ENCODE data around the gene GSC2.

- TF ChIP-seq CTCF (conservative IDR thresholded peaks at IDR 0.05; ENCODE audit: low read length): no peak
- TF ChIP-seq EZH2phosphoT487 (IDR thresholded peaks at IDR 0.05; ENCODE audit: borderline replicate concordance): no peak
Measured at GRCh38 chr22:19169947-19170318, 19.8 kb upstream of the GSC2 start.
